ENCODE results near the gene ARTN.

DNA sequence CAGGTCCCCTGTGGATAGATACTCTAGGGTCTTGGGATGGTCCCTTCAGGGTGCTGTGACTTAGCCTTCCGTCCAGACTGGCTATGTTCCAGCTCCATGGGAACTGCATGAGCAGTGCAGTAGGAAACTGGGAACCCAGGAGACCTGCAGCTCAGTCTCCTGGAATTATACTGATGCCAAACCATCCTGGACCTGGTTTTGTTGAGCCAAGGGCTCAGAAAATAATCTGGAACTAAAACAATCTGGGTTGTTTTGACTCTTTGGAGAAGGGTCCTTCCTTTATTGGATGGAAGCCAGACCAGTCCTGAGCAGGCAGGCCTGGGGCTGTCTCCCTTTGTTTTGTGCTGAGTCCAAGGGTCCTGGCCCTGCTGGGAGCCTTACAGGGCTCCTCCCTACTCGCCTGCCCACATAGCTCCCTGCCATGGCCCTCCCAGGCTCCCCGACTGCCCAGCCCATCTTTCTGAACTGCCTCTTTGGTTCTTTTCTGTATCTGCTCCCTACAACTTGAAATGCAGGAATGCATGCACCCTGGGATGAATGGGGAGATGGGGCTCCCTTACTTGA, 14.4 kb downstream of the ARTN start:
- TF ChIP-seq, protein P1, sequence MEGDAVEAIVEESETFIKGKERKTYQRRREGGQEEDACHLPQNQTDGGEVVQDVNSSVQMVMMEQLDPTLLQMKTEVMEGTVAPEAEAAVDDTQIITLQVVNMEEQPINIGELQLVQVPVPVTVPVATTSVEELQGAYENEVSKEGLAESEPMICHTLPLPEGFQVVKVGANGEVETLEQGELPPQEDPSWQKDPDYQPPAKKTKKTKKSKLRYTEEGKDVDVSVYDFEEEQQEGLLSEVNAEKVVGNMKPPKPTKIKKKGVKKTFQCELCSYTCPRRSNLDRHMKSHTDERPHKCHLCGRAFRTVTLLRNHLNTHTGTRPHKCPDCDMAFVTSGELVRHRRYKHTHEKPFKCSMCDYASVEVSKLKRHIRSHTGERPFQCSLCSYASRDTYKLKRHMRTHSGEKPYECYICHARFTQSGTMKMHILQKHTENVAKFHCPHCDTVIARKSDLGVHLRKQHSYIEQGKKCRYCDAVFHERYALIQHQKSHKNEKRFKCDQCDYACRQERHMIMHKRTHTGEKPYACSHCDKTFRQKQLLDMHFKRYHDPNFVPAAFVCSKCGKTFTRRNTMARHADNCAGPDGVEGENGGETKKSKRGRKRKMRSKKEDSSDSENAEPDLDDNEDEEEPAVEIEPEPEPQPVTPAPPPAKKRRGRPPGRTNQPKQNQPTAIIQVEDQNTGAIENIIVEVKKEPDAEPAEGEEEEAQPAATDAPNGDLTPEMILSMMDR (IDR thresholded peaks at IDR 0.05; ENCODE audit: low read depth, low read length) = no peak
- TF ChIP-seq EZH2phosphoT487 (IDR thresholded peaks at IDR 0.05; ENCODE audit: low read depth) = no peak
